Activated T-helper 9 cell treated with anti-CD3 and anti-CD28 coated beads, Interleukin-2, amount 50 U/mL, for 16 hours (primary cell): Measurements from ENCODE around the gene TMEM248.
"Not testable (repeated sequence)": the region's sequence is repeated elsewhere in the genome, so short reads cannot be mapped to it uniquely, and the experiment has no call there.

Experiments
- DNase-seq: peaks from one replicate; pipeline ENCODE4 v3.0.0-alpha.2; 2020; ENCODE audit warnings: low read depth

The TMEM248 gene

DNA sequence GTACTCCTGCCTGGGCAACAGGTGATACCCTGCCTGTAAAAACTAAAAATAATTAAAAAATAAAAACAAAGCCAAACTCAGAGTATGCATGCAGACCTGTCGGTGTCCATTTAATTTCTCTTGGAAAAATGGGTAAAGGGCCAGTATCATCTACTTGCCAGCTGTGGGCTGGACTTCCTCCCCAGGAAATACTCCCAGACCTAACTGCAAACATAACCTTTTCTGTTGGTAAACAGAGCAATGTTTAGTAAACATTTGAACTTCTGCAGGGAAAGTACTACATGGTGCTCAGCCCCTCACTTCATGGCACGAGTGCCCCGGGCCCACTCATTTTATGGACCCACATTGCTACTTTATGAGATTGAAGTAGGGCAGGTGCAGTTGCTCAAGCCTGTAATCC is 10.2 kb upstream of the TMEM248 start:
- no peak for DNase-seq

DNA sequence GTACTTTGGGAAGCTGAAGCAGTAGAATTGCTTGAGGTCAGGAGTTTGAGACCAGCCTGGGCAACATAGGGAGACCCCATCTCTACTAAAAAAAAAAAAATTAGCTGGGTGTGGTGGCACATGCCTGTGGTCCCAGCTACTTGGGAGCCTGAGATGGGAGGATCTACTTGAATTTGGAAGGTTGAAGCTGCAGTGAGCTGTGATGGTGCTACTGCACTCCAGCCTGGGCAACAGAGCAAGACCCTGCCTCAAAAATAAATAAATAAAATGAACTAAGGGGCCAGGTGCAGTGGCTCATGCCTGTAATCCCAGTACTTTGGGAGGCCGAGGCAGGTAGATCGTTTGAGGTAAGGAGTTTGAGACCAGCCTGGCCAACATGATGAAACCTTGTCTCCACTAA is 9.8 kb upstream of the TMEM248 start:
- not testable (repeated sequence) for DNase-seq

DNA sequence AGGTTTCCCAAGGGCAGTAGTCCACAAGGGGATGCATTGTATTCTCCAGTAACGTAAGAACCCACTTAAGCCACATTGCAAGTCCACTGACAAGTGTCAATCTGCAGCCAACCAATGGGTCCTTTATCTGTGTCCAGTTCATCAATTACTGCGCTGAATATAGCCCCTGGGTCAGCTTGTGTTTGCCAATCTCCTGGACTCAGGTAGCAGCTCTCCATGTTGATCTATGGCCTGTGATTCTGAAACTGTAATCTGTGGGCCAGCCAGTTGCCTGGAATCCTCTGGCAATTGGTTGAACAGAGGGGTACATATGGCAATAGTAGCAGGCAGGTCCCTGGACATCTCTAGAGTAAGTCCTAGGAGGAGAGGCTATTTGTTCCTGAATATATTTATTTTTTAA is 8.8 kb upstream of the TMEM248 start:
- DNase-seq, result no peak

DNA sequence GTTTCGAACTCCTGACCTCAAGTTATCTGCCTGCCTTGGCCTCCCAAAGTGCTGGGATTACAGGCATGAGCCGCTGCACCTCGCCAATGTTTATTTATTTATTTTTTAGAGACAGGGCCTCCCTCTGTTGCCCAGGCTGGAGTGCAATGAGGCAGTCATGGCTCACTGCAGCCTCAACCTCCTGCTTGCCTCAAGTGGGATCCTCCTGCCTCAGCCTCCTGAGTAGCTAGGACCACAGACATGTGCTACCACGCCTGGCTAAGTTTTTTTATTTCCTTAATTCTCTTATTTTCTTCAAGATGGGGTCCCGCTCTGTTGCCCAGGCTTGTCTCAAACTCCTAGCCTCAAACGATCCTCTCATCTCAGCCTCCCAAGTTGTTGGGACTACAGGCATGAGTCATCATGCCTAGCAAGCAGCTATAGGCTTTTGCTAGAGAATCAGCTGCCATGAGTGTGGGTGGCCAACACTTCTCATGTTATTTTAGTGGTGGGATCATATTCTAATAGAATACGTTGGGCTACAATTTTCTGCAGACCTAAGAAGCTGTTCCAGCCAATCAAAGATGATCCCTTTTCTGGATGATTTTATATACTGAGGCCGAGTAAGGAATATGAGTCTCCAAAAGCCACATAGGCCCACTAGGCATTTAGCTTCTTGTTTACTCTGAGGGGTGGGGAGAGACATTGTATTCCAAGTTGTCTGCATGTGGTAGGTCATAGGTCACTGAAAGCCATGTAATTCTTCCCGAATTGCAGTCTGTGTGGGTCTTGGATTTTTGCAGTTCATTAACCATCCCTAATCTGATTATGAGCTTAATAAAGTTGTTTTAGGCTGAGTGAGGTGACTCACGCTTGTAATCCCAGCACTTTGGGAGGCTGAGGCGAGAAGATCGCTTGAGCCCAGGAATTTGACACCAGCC is 7.6 kb upstream of the TMEM248 start:
- no peak for DNase-seq

DNA sequence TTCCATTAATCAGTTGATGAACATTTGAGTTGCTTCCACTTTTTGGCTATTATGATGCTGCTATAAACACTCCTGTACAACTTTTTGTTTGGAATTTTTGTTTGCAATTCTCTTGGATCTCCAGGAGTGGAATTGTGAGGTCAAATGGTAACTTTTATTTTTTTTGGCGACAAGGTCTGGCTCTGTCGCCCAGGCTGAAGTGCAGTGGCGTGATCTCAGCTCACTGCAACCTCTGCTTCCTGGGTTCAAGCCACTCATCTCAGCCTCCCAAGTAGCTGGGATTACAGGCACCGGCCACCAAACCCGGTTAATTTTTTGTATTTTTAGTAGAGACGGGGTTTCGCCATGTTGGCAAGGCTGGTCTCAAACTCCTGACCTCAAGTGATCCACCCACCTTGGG is 3.1 kb upstream of the TMEM248 start:
- not testable (repeated sequence) for DNase-seq

DNA sequence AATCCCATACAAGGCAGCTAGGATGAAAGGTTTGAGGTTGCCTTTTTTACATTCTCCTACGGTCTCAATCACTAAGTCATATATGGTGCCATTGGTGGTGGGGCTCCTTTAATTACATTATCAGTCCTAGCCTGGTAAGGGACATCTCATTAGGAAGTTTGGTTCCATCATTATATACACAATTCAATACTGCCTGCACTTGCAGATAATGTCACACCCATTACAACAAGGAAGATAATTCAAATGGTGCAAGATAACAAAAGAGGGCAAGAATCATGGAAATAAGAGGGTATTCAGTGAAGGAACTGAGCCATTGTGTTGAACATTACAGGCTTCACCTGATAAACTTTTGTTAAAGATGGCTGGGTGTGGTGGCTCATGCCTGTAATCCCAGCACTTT is 1.7 kb upstream of the TMEM248 start:
- DNase-seq, result no peak

DNA sequence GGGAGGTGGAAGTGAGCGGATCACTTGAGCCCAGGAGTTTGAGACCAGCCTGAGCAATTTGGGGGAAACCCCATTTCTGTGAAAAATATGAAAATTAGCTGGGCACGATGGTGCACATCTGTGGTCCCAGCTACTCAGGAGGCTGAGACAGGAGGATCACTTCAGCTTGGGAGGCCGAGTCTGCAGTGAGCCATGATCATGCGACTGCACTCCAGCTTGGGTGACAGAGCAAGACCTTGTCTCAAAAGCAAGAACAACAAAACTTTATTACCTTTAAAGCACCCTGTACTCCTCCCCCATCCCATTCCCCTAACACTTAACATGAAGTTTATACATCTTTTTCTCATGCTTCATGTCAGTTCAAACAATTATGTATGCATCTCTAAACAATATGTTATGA is 1.3 kb upstream of the TMEM248 start:
- no peak for DNase-seq

DNA sequence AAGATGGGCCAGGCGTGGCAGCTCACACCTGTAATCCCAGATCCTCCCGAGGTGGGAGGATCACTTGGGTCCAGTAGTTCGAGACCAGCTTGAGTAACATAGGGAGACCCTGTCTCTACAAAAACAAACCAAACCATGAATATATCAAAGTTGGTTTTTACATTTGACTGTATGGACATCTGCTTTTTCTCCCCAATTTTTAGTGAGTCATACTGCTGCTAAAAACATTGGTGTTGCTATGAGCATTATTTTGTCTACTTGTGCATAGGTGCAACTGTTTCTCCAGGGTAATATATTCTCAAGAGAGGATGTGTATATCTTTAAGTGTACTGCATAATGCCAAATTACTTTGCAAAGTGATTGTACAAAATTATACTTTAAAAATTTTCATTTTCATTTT is 769 bp upstream of the TMEM248 start:
- no peak for DNase-seq

DNA sequence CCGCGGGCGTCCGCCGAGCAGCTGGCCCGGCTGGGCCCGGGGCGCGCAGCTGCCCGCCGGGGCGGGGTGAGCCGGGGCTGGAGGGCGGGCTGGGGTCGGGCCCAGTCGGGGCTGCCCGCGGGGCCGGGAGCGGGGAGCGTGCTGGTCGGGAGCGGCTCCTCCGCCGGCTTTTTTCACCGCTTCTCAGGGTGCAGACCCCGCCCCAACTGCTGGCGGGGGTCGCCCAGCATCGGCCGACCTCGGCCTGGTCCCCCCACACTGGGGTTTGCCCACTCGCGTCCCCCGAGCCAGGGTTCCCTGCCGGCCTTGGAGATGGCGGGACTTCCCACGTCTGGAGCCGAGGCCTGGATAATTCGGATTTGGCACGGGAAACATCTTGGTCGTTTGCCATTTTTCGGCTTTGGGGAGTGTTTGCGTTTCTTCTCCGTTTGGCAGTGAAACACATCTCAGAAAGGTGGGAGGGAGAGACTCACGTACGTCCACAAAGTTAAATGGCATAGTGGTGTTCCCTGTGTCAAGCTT is 432 bp downstream of the TMEM248 start:
- no peak for DNase-seq

DNA sequence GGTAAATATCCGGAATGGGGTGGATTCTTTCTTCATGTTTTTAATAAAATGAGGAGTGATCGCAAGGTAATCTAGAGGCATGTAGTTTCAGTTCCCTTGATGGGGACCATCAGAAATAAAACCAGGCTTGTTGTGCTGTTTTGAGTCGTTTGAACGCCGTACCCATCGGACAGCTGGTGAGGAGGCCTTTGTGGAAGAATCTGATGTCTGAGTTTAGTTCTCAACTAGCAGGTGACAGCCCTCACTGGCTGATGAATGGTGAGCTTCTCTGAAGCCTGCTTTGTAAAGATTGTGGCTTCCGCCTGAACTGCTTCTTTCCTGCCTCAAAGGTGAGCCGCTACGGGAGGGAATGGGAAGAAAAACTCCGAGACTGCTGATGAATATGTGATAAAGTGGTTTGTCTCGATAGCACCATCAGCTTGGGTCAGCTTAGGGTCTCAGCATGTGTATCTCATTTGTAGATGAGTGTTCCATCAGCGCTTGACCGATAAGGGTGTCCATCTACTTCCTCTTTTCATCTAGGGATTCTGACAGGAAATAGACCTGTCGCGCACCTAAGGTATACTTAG is 977 bp downstream of the TMEM248 start:
- DNase-seq, result no peak

DNA sequence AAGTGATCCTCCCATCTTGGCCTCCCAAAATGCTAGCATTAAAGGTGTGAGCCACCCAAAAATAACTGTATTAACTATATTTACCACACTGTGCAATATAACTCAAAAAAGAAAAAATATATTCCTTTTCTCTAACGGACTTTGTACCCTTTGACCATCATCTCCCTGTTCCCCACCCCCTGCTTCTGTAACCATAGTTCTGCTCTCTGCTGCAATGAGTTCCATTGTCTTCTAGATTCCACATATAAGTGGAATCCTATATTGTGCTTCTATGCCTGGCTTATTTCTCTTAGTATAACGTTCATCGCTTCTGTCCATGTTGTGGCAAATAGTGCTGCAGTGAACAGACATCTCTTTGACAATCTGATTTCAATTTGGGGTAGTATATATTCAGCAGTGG is 4.2 kb downstream of the TMEM248 start:
- DNase-seq, result no peak

DNA sequence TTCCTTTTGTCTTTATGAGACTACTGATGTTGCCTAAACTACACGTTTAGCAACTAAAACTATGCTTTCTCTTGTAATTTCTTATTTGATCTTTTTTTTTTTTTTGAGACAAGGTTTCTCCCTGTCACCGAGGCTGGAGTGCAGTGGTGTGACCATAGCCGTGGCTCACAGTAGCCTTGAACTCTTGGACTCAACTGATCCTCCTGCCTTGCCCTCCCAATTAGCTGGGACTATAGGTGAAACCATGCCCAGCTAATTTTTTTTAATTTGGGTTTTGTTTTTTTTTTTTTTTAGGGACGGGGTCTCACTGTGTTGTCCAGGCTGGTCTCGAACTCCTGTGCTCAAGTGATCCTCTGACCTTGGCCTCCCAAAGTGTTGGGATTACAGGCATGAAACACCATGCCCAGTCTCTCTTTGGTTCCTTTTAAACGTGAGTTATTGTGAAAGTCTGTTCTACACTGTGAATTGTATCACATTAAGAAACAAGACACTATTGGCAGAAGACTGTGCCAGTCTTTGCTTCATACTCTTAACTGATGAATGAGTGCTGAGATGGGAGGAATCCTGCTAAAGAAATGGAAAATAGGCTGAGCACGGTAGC is 6.4 kb downstream of the TMEM248 start:
- DNase-seq, result no peak

DNA sequence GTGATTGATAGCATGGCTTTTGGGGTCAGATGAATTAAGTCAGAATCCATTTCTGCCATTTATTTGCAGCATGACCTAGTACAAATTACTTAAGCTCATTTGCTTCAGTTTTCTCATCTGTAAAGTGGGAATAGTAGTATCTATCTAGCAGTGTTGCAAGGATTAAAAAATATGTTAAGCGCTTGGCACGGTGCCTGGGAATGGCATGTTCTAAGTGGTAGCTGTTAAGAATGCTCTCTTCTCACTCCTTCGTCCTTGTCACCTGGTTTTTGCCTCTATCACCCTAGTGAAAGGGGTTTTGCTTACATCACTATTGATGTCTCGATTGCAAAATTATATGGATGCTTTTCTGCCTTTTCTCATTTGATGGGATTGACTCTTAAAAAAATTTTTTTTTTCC is 7.4 kb downstream of the TMEM248 start:
- DNase-seq, result no peak

DNA sequence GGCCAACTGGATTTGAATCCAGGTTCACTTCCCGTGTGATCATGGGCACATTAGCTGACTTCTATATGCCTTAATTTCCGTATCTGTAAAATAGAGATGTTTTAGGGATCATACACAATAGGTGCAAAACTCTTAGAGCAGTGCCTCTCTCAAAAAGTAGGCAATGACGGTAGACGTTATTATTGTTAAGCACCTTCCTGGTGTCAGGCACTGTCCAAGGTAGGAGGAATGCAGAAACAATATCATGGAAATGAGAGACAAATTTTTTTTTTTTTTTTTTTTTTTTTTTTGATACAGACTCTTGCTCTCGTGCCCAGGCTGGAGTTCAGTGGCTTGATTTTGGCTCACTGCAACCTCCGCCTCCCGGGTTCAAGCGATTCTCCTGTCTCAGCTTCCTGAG is 8.1 kb downstream of the TMEM248 start:
- no peak for DNase-seq

DNA sequence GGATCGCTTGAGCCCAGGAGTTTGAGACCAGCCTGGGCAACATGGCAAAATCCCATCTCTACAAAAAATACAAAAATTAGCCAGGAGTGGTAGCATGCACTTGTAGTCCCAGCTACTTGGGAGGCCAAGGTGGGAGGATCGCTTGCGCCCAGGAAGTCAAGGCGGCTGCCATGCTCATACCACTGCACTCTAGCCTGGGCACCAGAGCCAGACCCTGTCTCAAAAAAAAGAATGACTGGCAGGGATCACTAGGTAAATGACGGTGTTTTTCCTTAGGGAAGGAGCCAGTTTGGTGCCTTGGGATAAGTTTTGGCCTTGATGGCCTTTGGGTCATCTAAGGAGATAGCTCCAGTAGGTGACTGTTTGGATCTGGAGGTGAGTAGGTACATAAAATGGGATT is 8.9 kb downstream of the TMEM248 start:
- no peak for DNase-seq

DNA sequence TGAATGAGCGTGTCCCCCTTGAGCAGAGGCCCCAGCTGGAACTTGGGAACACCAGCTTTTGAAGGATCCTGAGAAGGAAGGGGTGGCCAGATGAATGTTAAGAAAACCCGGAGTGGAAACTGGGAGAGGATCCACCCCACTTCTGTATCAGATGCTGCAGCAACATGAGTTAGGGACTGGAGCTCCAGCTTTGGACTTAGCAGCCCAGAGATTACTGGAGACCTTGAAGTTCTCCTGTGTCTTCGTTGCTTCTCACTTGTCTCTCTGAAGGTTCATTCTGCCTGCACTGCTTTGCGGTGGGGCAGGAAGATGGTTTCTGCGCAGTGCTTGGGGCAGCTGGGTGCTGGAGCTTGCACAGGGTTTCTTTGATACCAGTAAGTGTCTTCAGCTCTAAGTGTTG is 9.3 kb downstream of the TMEM248 start:
- DNase-seq, result no peak

DNA sequence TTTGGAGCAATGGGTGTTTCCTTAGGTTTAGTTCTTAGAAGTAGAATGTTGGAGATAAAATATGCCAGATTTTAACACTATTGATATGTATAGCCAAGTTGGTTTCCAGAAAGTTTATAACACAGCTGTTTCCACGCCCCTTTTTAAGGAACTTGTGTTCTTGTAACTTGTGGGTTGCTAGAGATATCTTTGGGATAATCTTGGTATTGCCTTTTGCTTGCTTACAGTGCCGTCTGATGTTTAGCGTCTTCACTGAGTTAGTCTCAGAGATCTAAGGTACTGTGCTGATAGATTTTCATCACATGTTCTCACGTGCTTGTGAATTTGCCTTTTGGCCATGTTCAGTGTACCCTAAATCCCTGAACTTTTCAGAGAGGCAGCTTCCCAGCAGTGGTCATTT is 12.4 kb downstream of the TMEM248 start:
- DNase-seq, result no peak

DNA sequence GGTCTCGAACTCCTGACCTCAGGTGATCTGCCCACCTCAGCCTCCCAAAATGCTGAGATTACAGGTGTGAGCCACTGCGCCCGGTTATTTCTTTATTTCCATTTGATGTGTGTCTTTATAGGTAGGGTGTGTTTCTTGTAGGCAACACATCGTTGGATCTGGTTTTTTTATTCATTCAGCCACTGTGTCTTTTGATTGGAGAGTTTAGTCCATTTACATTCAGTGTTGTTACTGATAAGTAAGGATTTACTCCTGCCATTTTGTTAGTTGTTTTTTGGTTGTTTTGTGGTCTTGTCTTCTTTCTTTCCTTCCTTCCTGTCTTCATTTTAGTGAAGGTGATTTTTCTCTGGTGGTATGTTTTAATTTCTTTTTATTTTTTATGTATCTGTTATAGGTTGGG is 16.9 kb downstream of the TMEM248 start:
- no peak for DNase-seq

DNA sequence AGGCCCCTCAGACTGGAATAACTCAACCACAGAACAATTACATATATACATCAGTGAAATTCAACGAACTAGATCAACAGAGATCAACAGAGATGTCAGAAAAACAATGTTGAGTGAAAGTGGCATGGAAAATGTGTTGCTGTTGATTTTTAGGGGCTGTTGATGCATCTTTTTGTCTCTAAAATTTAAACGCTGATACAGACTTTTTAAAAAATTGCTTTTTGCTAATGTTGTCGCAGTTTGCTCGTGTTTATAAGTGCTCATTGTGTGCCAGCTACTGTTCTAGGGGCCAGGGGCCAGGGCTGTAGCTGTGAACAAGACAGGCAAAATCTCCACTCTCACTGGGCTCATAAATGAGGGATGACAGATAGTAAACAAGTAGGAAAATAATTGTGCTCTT is 18.3 kb downstream of the TMEM248 start:
- DNase-seq, result no peak

DNA sequence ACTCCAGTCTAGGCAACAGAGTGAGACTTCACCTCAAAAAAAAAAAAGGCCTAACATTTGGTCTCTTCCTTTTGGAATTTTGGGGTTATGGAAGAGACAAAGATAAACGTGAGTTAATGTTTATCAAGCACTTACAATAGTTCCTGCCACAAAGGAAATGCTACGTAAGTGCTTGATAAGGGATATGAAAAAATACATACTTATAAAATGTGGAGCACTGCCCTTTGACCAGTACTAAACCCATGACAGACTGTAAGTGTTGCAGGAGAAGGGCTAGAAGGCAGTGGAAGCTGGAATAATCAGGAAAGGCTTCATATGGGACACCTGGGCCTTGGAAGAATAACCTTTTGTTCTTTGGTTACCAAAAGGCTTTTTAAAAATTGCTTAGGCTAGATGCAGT is 25.5 kb downstream of the TMEM248 start:
- no peak for DNase-seq

DNA sequence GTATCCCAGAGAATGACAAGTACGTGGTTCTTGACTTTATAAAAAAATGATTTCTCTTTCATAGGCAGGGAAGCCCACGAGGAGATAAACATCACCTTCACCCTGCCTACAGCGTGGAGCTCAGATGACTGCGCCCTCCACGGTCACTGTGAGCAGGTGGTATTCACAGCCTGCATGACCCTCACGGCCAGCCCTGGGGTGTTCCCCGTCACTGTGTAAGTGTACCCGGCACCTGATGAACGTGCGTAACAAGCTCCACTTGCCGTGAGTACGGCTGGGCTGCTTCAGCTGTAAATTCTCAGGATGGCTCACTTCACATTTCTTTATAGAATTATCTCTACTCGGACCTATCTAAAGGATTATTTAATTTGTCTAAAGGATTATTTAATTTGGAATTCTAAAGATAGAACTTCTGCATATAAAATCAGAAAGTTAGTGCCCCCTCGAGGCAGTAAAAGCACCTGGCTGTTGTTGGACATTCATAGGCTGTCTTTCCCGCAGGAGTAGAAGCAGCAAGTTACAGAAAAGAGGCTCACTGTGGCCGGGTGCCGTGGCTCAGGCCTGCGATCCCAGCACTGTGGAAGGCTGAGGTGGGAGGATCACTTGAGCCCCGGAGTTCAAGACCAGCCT is 27.6 kb downstream of the TMEM248 start:
- no peak for DNase-seq

DNA sequence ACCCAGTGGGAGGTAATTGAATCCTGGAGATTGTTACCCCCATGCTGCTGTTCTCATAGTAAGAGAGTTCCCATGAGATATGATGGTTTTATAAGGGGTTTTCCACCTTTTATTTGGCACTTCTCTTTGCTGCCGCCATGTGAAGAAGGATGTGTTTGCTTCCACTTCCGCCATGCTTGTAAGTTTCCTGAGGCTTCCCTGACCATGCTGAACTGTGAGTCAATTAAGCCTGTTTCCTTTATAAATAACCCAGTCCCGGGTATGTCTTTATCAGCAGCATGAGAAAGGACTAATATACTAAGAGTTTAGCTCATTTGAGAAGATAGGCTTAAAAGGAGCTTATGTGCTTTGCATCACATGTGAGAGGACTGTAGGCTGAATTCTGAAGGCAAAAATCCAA is 29.3 kb downstream of the TMEM248 start:
- DNase-seq, result no peak

DNA sequence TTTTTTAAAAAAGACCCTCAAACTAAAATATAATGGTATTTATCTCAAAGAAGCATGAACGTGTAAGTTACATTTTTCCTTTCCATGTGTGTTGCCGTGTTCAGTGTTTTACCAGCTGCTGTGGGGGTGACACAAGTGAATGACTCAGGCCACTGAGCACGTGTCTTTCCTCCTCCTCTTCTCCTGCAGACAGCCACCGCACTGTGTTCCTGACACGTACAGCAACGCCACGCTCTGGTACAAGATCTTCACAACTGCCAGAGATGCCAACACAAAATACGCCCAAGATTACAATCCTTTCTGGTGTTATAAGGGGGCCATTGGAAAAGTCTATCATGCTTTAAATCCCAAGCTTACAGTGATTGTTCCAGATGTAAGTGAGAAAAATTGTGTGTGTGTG is 29.7 kb downstream of the TMEM248 start:
- no peak for DNase-seq
